ENCODE data around the gene CENPV.
"Not testable (repeated sequence)": the region's sequence is repeated elsewhere in the genome, so short reads cannot be mapped to it uniquely, and the experiment has no call there.

CENPV gene

GRCh38 chr17:16353317-16354174, at the start of gene CENPV:
Gene CENPV (minus strand): TSS chr17:16353469. CDS start chr17:16353436, 33 bp downstream.
- DNase-seq (ENCODE audit: low read depth in 2 of 3, low spot score in 2 of 3) = peak; percentile 23 to 49 (median 42)

GRCh38 chr17:16398270-16399267, 45.3 kb upstream of the CENPV start:
- no peak for DNase-seq (ENCODE audit: low read depth in 2 of 3, low spot score in 2 of 3)

GRCh38 chr17:16396693-16397092, 43.4 kb upstream of the CENPV start:
- DNase-seq (ENCODE audit: low read depth in 2 of 3, low spot score in 2 of 3) = not testable (repeated sequence)

- DNase-seq (ENCODE audit: low read depth in 2 of 3, low spot score in 2 of 3) = not testable (repeated sequence)
Measured at GRCh38 chr17:16395887-16396286, 42.6 kb upstream of the CENPV start.

- not testable (repeated sequence) for DNase-seq (ENCODE audit: low read depth in 2 of 3, low spot score in 2 of 3)
Measured at GRCh38 chr17:16392491-16392890, 39.2 kb upstream of the CENPV start.

- no peak for DNase-seq (ENCODE audit: low read depth in 2 of 3, low spot score in 2 of 3)
Measured at GRCh38 chr17:16391451-16391850, 38.2 kb upstream of the CENPV start.

- not testable (repeated sequence) for DNase-seq (ENCODE audit: low read depth in 2 of 3, low spot score in 2 of 3)
Measured at GRCh38 chr17:16386126-16386507, 32.8 kb upstream of the CENPV start.

- no peak for DNase-seq (ENCODE audit: low read depth in 2 of 3, low spot score in 2 of 3)
Measured at GRCh38 chr17:16384557-16384956, 31.3 kb upstream of the CENPV start.

- DNase-seq (ENCODE audit: low read depth in 2 of 3, low spot score in 2 of 3) = no peak
Measured at GRCh38 chr17:16383772-16384287, 30.6 kb upstream of the CENPV start.

- DNase-seq (ENCODE audit: low read depth in 2 of 3, low spot score in 2 of 3) = no peak
Measured at GRCh38 chr17:16383216-16383615, 29.9 kb upstream of the CENPV start.

GRCh38 chr17:16381496-16381820, 28.2 kb upstream of the CENPV start:
- DNase-seq (ENCODE audit: low read depth in 2 of 3, low spot score in 2 of 3) = no peak

- peak; percentile 79 to 87 (median 81) for DNase-seq (ENCODE audit: low read depth in 2 of 3, low spot score in 2 of 3)
Measured at GRCh38 chr17:16380640-16381495, 27.6 kb upstream of the CENPV start, which contains the start of gene UBB. Gene UBB (plus strand): TSS chr17:16381091. CDS start chr17:16381908, 817 bp downstream.

- no peak for DNase-seq (ENCODE audit: low read depth in 2 of 3, low spot score in 2 of 3)
Measured at GRCh38 chr17:16379654-16380053, 26.4 kb upstream of the CENPV start.

- DNase-seq (ENCODE audit: low read depth in 2 of 3, low spot score in 2 of 3) = no peak
Measured at GRCh38 chr17:16378636-16379282, 25.5 kb upstream of the CENPV start.

GRCh38 chr17:16377941-16378341, 24.7 kb upstream of the CENPV start:
- no peak for DNase-seq (ENCODE audit: low read depth in 2 of 3, low spot score in 2 of 3)

GRCh38 chr17:16374146-16374938, 21.1 kb upstream of the CENPV start:
- no peak for DNase-seq (ENCODE audit: low read depth in 2 of 3, low spot score in 2 of 3)

- DNase-seq (ENCODE audit: low read depth in 2 of 3, low spot score in 2 of 3) = no peak
Measured at GRCh38 chr17:16371742-16372141, 18.5 kb upstream of the CENPV start.

GRCh38 chr17:16364625-16365024, 11.4 kb upstream of the CENPV start:
- no peak for DNase-seq (ENCODE audit: low read depth in 2 of 3, low spot score in 2 of 3)

Data from activated CD8-positive, alpha-beta memory T cell treated with anti-CD3 and anti-CD28 coated beads for 48 hours (primary cell).